GM19438 (cell line): ENCODE data around the gene SYNJ2.

Source experiments
- ATAC-seq: cut with Tn5 transposase; IDR thresholded peaks from one replicate; pipeline ENCODE4 v1.9.1; 2021; ENCODE audit warnings: low read depth; ENCODE audit not compliant: unreplicated experiment

Gene SYNJ2

DNA sequence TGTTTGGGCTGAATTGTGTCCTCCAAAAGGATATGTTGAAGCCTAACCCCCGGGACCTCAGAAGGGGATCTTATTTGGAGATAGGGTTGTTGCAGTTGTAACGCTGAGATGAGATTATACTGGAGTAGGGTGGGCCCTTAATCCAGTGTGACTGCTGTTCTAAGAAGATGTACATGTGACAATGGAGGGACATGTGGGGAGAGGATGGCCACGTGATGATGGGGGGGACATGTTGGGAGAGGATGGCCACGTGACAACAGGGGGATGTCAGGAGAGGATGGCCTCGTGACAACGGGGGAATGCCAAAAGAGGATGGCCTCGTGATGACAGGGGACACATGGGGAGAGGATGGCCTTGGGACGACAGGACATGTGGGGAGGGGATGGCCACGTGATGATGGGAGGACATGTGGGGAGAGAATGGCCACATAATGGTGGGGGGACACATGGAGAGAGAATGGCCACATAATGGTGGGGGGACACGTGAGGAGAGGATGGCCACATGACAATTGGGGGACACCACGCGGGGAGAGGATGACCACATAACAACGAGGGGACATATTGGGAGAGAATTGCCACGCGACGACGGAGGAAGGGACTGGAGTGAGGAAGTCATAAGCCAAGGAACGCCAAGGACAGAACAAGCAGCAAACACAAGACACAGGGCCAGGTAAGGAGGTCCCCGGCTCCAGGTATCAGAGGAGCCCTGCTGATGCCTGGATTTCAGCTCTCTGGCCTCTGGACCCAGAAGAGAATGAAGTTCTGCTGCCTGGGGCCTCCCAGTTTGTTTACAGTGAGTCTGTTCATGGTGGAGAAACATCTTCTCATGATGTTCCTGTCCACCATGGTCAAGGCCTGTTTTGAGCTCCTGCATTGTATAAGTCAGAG, 29.2 kb downstream of the SYNJ2 start:
- no peak for ATAC-seq

DNA sequence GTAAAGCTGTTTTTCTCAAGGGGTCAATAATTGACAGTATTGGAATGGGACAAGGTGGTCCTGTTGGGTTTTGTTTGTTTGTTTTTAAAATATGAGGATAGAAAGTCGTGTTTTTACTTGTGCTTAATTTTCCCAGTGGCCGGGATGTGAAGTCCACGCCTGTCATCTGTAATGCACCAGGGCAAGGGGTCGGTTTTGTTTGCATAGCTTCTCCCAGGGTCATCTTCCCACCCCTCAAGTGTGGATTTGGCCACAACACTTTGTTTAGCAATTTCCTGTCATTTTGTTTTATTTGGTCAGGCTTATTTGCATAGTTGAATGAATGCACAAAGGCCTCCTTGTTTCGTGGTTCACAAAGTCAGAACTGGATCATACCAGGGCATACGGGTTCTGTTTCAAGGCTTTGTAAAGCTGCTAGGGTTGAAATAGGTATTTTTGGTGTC, 29.8 kb downstream of the SYNJ2 start:
- ATAC-seq: no peak

DNA sequence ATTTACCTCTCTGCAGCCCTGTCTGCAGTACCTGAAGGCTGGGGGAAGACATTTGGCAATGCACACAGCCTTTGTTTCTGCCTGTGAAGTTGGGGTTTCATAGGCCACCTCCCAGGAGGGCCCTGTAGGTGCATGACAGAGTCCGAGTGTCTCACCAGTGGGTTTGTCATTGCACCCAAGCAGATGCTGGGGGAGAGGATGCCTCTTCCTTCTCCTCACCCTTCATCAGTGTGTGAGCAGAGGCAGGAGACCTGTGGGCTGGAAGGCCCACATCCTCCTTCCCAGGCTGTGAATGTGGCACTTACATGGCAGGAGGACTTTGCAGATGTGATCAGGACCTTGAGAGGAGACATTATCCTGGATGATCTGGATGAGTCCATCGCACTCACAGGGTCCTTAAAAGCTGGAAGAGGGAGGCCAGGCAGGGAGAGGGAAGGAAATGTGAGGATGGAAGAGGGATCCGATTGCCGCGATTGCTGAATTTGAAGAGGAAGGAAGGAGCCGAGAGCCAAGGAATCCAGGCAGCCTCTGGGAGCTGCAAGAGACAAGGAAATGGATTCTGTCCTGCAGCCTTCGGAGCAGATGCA, 30.4 kb downstream of the SYNJ2 start:
- no peak for ATAC-seq

DNA sequence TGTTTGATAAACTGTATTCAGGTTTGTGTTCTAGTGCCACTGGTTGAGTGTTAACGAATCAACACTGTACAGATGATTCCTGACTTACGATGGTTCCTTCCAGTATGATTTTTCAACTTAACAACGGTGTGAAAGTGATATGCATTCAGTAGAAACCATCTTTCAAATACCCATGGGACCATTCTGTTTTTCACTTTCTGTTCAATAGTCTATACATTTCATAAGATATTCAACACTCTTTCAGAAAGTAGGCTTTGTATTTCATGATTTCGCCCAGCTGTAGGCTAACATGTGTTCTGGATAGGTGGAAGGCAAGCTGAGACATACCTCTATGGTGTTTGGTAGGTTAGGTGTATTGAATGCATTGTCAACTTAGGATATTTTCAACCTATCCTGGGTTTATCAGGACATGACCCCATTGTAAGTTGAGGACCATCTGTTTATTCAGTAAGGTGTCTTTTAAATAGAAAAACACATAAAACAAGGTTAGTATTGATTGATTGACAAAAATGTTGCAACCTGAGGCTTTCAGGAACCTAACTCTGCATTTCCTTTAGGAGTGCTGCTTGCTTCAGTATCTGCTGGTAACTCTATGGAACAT, 32.3 kb downstream of the SYNJ2 start:
- ATAC-seq: no peak

DNA sequence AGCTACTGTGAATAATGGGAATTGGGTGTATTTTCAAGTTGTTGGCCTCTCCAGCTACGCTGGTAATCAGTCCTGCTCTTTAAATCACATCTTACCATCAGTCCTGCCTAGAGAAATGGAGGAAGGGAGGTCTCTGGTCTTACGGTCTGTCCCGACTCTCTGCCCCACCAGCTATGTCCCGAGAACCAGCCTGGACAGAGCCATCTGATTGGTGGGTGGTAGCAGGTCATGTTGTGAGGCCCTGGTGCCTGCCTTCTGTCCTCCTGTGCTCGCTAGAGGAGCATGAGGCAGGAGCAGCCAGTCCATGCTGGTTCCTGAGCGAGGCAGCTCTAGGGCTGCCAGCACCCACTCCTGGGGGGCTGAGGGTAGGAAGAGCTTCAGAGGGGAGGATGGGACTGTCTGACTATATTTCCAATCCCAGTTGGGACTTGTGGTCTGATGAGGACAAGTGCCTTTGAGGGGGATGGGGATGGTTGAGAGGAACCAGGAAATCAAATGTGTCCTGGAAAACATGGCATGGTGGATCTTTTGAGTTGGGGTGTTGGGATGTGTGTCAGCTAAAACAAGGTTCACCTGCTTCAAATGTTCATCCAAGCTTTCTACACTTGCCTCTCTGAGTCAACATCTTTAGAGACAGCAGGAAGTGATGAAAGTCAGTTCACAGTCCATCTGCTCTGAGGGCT, 33.0 kb downstream of the SYNJ2 start:
- ATAC-seq: no peak

DNA sequence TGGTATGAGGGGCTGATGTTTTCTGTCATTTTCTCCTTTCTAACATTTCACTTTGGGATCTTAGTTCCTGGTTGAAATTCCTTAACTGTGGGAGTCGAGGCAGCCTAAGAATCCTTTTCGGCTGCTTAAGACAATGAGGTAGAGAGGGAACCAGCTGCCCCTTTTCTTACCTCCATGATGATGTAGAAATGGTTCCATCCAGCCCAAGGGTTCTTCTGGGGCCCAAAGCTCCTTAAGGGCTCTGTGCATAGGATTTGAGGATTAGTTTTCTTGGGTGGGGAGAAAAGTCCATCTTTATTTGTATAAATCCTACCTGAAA, 33.5 kb downstream of the SYNJ2 start:
- no peak for ATAC-seq

DNA sequence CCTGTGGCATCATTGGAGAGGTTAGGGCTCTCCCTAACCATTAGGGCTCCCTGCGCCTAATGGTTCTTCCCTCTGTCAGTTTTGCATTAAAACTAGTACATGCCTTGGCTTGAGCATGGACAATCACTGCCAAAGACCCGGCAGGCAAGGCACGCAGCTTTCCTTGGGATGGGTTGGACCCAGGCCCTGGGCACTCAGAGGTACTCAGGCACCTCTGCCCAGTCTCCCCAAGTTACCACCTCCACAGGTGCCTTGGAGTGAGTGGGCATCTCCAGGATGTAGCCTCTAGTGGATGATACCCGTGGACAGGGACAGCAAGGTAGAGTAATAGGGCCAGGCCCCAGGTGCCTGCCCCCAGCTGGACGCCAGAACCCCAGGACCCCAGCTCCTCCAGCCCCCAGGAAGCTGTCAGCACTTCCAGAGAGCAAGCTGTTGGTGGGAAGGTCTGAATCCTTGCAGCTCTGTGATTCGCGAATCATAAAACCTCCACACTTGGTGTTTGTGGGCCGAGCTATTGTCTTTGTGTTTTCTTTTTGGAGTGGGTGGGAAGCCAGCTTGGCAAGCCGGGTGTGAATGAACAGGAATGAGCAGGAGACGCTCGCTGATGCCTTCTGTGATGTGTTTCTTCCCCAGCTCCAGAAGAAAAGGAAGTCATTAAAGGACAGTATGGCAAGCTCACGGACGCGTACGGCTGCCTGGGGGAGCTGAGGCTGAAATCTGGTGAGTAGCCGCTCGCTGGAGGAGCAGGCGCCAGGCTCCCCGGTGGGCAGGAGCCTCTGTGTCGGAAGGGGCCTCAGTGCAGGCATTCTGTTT, 35.1 kb downstream of the SYNJ2 start:
- ATAC-seq: no peak

DNA sequence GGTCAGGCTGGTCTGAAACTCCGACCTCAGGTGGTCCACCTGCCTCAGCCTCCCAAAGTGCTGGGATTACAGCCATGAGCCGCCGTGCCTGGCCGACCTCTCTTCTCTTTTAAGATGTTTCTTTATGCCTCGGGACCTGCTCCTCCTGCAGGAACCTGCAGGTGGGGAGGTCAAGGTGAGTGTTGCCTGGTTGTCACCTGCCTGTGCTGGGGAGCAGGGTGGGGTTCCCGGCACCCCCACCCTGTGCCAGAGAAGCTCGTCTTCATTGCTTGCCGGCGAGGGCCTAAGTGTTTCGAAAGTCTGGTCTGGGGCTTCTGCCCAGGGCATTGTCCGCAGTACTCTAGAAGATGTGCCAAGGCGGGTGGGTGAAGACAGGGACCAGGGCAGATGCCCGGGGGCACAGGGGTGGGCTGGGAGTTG, 36.0 kb downstream of the SYNJ2 start:
- ATAC-seq: no peak

DNA sequence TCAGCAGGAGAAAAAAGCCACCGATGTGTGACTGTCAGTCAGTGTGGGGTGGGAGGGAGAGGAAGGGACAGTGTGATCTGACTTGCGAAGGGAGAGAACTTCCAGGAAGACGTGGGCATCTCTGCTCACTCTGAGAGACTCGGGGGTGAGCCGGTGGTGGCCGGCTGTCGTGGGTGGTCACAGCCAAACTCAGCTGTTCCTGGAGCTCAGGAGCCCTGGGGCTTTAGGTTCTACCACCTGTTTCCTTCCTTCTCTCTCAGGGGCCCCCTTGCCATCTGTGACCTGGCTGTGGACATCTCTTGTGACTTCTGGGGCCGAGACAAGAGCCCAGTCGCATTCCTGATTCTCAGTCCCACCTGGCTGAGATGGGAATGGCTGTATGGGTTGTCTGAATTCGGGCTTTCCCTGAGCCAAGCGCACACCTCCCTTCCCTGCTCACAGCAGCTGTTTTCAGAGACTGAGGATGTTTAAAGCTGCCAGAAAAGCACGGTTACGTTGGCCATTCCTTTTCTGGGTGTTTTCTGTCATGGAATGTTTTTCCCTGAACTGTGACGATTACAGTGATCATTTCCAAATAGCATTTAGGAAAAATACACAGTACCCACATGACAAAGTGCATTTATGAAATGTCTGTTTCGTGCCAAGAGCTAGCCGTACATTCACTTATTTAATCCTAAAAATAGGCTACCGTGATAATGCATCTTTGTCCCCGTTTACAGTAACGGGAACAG, 36.5 kb downstream of the SYNJ2 start:
- no peak for ATAC-seq

DNA sequence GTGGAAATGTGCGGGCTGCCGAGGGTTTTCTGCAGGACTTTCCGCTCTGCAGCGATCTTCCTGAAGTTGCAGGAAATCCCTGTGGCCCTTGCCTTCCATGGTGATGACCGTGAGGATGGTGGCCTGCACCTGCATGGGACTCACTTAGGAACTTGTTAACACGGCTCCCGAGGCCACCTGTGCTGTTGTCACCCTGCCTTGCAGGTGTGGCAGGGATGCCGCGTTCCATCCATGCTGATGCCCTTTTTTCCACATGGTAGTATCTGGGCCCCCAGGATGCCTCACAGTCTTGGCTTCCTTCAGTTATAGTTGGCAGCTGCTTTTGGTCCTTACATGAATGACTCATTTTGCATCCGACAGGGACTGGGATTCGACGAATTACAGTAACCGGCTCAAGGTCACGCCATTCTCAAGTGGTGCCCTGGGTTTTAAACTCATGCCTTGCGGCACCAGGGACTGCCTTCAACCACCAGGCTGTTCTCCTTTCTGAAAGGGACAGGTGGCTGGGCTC, 37.2 kb downstream of the SYNJ2 start:
- ATAC-seq: no peak

DNA sequence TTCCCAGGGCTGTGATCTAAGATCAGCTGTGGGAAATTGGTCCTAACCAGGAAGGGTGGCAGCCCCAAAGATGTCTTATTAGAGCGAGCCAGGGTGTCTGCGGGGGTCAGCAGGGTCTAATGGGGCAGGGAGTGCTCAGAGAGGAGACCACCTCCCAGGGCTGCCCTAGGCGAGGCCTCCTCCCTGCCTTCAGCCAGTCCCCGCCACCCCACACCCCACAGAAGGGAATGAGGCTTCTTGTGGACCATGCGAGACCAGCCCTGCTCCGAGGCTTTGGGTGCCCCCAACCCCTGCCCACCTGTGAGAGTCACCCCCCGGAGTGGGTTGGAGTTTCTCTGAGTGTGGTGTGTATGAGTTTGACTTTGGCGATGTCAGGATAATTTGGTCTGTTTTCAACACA, 37.8 kb downstream of the SYNJ2 start:
- no peak for ATAC-seq

DNA sequence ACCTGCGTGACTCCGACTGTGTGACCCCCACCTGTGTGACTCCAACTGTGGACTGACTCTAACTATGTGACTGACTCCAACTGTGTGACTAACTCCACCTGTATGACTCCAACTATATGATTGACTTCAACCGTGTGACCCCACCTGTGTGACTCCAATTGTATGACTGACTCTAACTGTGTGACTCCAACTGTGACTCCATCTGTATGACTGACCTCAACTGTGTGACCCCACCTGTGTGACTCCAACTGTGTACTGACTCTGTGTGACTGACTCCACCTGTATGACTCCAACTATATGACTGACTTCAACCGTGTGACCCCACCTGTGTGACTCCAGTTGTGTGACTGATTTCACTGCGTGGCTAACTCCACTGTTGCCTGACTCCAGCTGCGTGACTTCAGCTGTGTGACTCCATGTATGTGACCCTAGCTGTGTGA, 38.6 kb downstream of the SYNJ2 start:
- no peak for ATAC-seq

DNA sequence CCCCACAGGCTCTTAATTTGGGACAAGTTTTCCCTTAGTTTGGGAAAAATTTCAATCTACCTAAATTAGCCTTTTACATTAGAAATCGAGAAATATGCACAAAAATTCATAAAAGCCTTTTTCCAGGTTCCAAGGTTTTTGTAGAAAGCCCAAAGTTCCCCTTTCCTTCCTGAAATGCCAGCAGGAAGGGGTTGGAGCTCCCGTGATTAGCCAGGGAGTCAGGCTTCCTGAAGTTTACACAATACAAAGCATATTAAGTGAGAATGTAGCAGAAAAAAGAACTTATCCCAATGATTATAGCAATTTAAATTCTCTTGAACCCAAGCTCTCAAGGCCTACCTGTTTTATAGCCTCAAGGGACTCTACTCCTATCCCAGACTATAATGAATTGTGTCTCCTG, 39.1 kb downstream of the SYNJ2 start:
- ATAC-seq: no peak

DNA sequence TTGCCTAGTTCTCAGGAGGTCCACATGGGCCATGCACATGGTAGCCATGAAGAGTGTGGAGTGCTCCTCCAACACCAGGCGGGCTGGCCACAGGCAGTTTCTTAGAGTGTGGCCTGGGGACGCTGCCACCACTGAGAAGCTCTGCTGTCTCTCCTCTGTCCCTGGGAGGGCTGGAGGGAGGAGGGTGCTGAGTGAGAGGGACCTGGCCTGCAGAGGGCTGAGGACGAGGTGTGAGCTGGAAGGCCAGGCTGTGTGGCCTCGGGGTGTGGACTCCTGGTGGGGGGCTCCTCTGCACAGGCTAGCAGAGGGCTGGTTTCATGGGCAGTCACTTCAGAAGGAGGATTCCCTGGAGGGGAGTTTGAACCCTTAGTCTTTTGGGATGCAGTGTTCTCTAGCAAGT, 39.7 kb downstream of the SYNJ2 start:
- no peak for ATAC-seq

DNA sequence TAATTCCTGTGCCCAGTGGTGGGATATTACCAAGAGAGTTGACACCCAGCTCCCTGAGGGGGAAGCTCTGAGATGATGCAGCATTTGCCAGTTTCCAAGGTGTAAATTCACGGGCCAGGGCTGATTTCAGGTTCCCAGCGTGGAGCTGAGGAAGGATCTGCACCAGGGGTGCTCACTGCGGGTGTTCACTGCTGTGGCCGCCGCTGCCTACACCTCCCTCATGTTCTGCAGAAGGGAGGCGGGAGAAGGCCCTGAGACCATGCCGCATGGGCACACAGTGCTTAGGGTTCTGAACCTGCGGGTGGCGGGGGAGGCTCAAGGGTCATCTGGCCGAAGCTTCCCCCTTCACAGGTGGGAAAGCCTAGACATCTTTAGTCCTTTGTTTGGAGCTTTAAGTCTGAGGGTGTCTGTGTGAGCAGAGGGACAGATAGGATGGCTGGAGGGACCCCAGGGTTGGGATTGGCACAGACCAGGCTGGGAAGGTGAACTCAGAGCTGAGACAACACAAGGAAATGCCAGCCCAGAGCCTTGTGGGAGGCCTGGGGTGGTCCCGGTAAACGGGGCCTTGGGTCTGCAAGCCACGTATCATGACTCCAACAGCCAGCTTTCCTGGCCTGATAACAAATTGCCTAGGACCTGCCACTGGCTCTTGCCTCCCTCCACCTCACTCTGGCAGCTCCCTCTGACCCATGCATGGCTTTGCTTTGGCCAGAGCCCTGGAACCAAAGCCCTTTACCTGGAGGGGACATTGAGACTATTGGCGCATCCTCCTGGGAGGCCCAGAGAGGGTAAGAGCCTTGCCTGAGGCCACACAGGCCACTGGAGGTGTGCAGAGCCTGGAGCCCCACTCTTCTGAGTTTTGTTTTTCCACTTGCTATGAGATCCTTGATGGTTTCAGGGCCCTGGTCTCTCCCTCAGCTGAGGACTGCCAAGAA, 40.4 kb downstream of the SYNJ2 start:
- no peak for ATAC-seq

DNA sequence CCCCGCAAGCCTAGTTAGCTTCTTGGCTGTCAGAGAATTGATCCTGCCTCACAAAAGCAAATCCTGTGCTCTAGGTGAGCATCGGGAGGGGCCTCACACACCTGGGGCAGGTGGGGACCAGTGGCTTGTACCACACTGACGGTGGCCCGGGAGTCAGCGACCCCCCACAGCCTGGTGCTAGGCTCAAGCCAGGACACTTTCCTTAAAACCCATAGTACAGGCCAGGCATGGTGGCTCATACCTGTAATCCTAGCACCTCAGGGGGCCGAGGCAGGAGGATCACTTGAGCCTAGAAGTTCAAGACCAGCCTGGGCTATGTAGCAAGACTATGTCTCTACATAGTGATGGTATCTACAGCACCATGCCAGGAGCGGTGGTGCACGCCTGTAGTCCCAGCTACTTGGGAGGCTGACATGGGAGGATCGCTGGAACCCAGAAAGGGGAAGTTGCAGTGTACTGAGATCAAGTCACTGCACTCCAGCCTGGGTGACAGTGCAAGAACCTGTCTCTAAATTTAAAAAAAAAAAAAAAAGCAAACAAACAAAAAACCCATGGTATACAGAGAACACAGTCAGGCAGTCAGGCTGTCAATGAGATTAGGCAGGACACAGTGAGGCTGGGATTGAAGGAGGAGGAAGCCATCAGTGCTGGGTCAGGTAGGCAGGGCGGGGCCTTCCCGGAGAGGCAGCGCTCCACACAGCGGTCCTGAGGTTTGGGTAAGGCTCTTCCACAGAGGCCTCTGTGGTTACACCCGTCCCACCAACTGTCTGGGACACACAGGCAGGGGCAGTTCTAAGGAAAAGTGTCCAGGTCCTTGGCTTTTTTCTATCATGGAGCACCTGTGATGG, 41.3 kb downstream of the SYNJ2 start:
- no peak for ATAC-seq

DNA sequence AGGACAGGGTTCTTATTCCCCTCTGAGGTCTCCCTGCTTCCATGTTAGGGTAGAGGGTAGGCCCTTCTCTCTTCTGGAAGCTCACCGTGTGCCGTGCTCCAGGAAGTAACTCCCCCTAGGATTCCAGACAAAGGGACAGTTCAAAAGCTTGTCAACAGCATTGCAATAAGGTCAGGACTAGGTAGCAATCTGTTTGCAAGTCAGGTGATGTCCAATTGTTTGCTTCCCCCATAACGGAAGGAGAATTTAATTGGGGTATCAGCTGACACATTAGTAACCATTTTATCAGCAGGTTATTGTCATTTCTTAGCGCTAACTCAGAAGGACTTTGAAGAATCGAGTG, 41.9 kb downstream of the SYNJ2 start:
- no peak for ATAC-seq
